RPMI8226 (cell line): ENCODE results near the gene COL4A6.

Source experiments
- DNase-seq: peaks from one replicate; pipeline ENCODE4 v3.0.0-alpha.2; 2015

Gene COL4A6

GRCh38 chrX:108323751-108324150 is 114.5 kb downstream of the COL4A6 start:
- DNase-seq = no peak

GRCh38 chrX:108322234-108322633 is 116.0 kb downstream of the COL4A6 start:
- no peak for DNase-seq

GRCh38 chrX:108316456-108316855 is 121.8 kb downstream of the COL4A6 start:
- no peak for DNase-seq

GRCh38 chrX:108313669-108314068 is 124.6 kb downstream of the COL4A6 start:
- no peak for DNase-seq

- no peak for DNase-seq
These were observed 125.3 kb downstream of the COL4A6 start for GRCh38 chrX:108312957-108313356.

- no peak for DNase-seq
These were observed 126.2 kb downstream of the COL4A6 start for GRCh38 chrX:108312011-108312410.

- DNase-seq = no peak
These were observed 127.7 kb downstream of the COL4A6 start for GRCh38 chrX:108310506-108310905.

- no peak for DNase-seq
These were observed 129.1 kb downstream of the COL4A6 start for GRCh38 chrX:108309144-108309543.

GRCh38 chrX:108307132-108308085 is 130.8 kb downstream of the COL4A6 start:
- no peak for DNase-seq

GRCh38 chrX:108306086-108306485 is 132.1 kb downstream of the COL4A6 start:
- DNase-seq = no peak

- DNase-seq = no peak
These were observed 133.5 kb downstream of the COL4A6 start for GRCh38 chrX:108304757-108305156.

- DNase-seq = no peak
These were observed 134.0 kb downstream of the COL4A6 start for GRCh38 chrX:108304210-108304609.

GRCh38 chrX:108303682-108304081 is 134.5 kb downstream of the COL4A6 start:
- DNase-seq = no peak

- no peak for DNase-seq
These were observed 138.5 kb downstream of the COL4A6 start for GRCh38 chrX:108299704-108300103.

- no peak for DNase-seq
These were observed 139.1 kb downstream of the COL4A6 start for GRCh38 chrX:108299101-108299591.

- no peak for DNase-seq
These were observed 140.0 kb downstream of the COL4A6 start for GRCh38 chrX:108298165-108298602.

GRCh38 chrX:108297290-108297689 is 140.9 kb downstream of the COL4A6 start:
- DNase-seq = no peak

- DNase-seq = no peak
These were observed 146.2 kb downstream of the COL4A6 start for GRCh38 chrX:108292053-108292452.

- DNase-seq = no peak
These were observed 152.3 kb downstream of the COL4A6 start for GRCh38 chrX:108285918-108286317.

- no peak for DNase-seq
These were observed 152.9 kb downstream of the COL4A6 start for GRCh38 chrX:108285356-108285755.

- no peak for DNase-seq
These were observed 162.5 kb downstream of the COL4A6 start for GRCh38 chrX:108275732-108276131.

GRCh38 chrX:108271397-108271787 is 166.8 kb downstream of the COL4A6 start:
- no peak for DNase-seq

- DNase-seq = no peak
These were observed 167.4 kb downstream of the COL4A6 start for GRCh38 chrX:108270739-108271396.

GRCh38 chrX:108270280-108270679 is 167.9 kb downstream of the COL4A6 start:
- no peak for DNase-seq
